Sigmoid colon (tissue), 7 donors: ENCODE measurements around the gene KLHL26. TPM values are rescaled to one million over a fixed set of nuclear protein-coding genes. Genes with fewer than 3 reads are reported as not detected.

ENCODE experiments used
- DNase-seq: peaks from one replicate; pipeline ENCODE4 v3.0.0-alpha.2; 2019
- H3K27ac ChIP-seq, 4 donors: fragments of 200-600 bp; sonication (generic); one replicate each; pipeline ENCODE4 v1.5.1; 2016 to 2019; ENCODE audit warnings: mild to moderate bottlenecking in 1 of 4
- H3K27me3 ChIP-seq, 3 donors: fragments of 200-600 bp; sonication (generic); one replicate each; pipeline ENCODE4 v1.5.1; 2019; ENCODE audit warnings: mild to moderate bottlenecking in 1 of 3
- H3K36me3 ChIP-seq, 4 donors: fragments of 200-600 bp; sonication (generic); one replicate each; pipeline ENCODE4 v1.5.1; 2016 to 2019
- H3K4me1 ChIP-seq, 4 donors: fragments of 200-600 bp; sonication (generic); one replicate each; pipeline ENCODE4 v1.5.1; 2017 to 2019
- H3K4me3 ChIP-seq, 4 donors: fragments of 200-600 bp; sonication (generic); one replicate each; pipeline ENCODE4 v1.5.1; 2017 to 2019; ENCODE audit warnings: mild to moderate bottlenecking in 2 of 4, moderate library complexity in 1 of 4
- H3K9me3 ChIP-seq, 4 donors: fragments of 200-600 bp in 3 of 4; sonication (generic) in 3 of 4; one replicate each; pipeline versions ENCODE4 v1.5.1 to v1.6.1; 2013 to 2019
- CTCF ChIP-seq, 4 experiments: fragments of 450-650 bp in 3 of 4; fragments of 200-600 bp in 1 of 4; IDR thresholded peaks; one replicate each; pipeline ENCODE4 v1.5.1; 2016 to 2019; ENCODE audit warnings: antibody characterized with exemption in 4 of 4, mild to moderate bottlenecking in 3 of 4, moderate library complexity in 2 of 4
- EP300 ChIP-seq, 4 donors: sonication (generic); formaldehyde crosslinking; IDR thresholded peaks; one replicate each; pipeline ENCODE4 v1.6.1; 2017; ENCODE audit warnings: antibody characterized with exemption in 4 of 4
- POLR2A ChIP-seq, 2 donors: fragments of 450-650 bp; IDR thresholded peaks; one replicate each; pipeline ENCODE4 v1.6.1; 2016; ENCODE audit warnings: antibody characterized with exemption in 2 of 2, mild to moderate bottlenecking in 2 of 2, moderate library complexity in 2 of 2
- POLR2AphosphoS5 ChIP-seq, 4 donors: sonication (generic); formaldehyde crosslinking; IDR thresholded peaks; one replicate each; pipeline ENCODE4 v1.6.1; 2017; ENCODE audit warnings: antibody characterized with exemption in 4 of 4
- WGBS, 2 donors: extraction: QIAGEN DNeasy Blood & Tissue Kit; methylation state at CpG; one replicate each; pipeline ENCODE4 v1.1.7; 2013; 5-methylcytosine and 5-hydroxymethylcytosine counted together
- intact Hi-C: fragments of 100-400 bp; cut with DNase I; formaldehyde crosslinking; loops from one replicate; pipeline ENCODE4 v1.15.1; 2023
- polyA plus RNA-seq, 3 donors: library from polyadenylated mRNA; stranded (reverse); fragments of 200-250 nt; gene quantifications; one replicate each; pipeline ENCODE4 v1.2.3, GENCODE V29; 2013
- total RNA-seq, 4 donors: library from RNA; depleted of rRNA; stranded (reverse); fragments of >200 nt; gene quantifications; one replicate each; pipeline ENCODE4 v1.1.0, GENCODE V29; 2016
- donor health status: healthy with polysubstance abuse.
- donor health status: Bipolar disorder and iron deficiency.
- donor health status: healthy.

The KLHL26 gene
- total and polyA plus RNA-seq, 7 donors, result 1.6 to 8.3 (median 4.8) TPM

GRCh38 chr19:18644196-18645034, 7.6 kb downstream of the KLHL26 start:
- Histone ChIP-seq H3K27ac (peak overlapping the region; percentile 47 to 64 (median 60)), H3K4me3 (peak overlapping the region in 1 of 4 donors; percentile 17), H3K4me1 (peaks cover 0 to 41% (median 30%) of the 10 kb centered on the region in 4 donors), H3K36me3 (no peaks in the 10 kb centered on the region), H3K27me3 (no peaks in the 10 kb centered on the region), H3K9me3 (no peaks in the 10 kb centered on the region)
- TF ChIP-seq POLR2A (IDR thresholded peaks at IDR 0.05) (no peak), POLR2AphosphoS5 (IDR thresholded peaks at IDR 0.05) (peak in 1 of 4 donors; percentile 20)
- WGBS, 2 donors, result 52 to 67% methylated on average over 15 of the region's 15 CpGs
- intact Hi-C loops, result no loop called here
- DNase-seq, result no peak

- DNase-seq, result no peak
- no peaks in the 10 kb centered on the region for H3K27me3 ChIP-seq
- H3K4me1 ChIP-seq, result peaks cover 0 to 43% (median 37%) of the 10 kb centered on the region in 4 donors
- H3K9me3 ChIP-seq, result no peaks in the 10 kb centered on the region
- H3K4me3 ChIP-seq, result peak overlapping the region in 1 of 4 donors; percentile 17
- H3K27ac ChIP-seq, result peak overlapping the region; percentile 47 to 64 (median 60)
- no peaks in the 10 kb centered on the region for H3K36me3 ChIP-seq
- WGBS, 2 donors, result 83 to 93% methylated on average over 13 of the region's 13 CpGs
- intact Hi-C loops, result no loop called here
- TF ChIP-seq EP300 (IDR thresholded peaks at IDR 0.05) (no peak), POLR2A (IDR thresholded peaks at IDR 0.05) (no peak), CTCF (IDR thresholded peaks at IDR 0.05) (no peak), POLR2AphosphoS5 (IDR thresholded peaks at IDR 0.05) (no peak)
These were observed 8.2 kb downstream of the KLHL26 start for GRCh38 chr19:18645035-18645511.

GRCh38 chr19:18646535-18647370, 9.9 kb downstream of the KLHL26 start:
- 94% methylated on average over 34 of the region's 34 CpGs for WGBS, 2 donors
- H3K4me3 ChIP-seq, result no peak overlapping the region
- H3K9me3 ChIP-seq, result no peaks in the 10 kb centered on the region
- intact Hi-C loops, result no loop called here
- H3K4me1 ChIP-seq, result peaks cover 0 to 59% (median 53%) of the 10 kb centered on the region in 4 donors
- no peak overlapping the region for H3K27ac ChIP-seq
- no peak for DNase-seq
- TF ChIP-seq POLR2A (IDR thresholded peaks at IDR 0.05) (no peak), CTCF (IDR thresholded peaks at IDR 0.05) (no peak), EP300 (IDR thresholded peaks at IDR 0.05) (no peak), POLR2AphosphoS5 (IDR thresholded peaks at IDR 0.05) (no peak)
- no peaks in the 10 kb centered on the region for H3K36me3 ChIP-seq
- no peaks in the 10 kb centered on the region for H3K27me3 ChIP-seq

GRCh38 chr19:18647371-18647767, 10.5 kb downstream of the KLHL26 start:
- Histone ChIP-seq H3K36me3 (no peaks in the 10 kb centered on the region), H3K4me1 (peaks cover 0 to 62% (median 58%) of the 10 kb centered on the region in 4 donors), H3K27me3 (no peaks in the 10 kb centered on the region), H3K27ac (no peak overlapping the region), H3K4me3 (no peak overlapping the region), H3K9me3 (no peaks in the 10 kb centered on the region)
- 88 to 94% methylated on average over 1 of the region's 1 CpG for WGBS, 2 donors
- intact Hi-C loops, result no loop called here
- no peak for DNase-seq
- TF ChIP-seq POLR2A (IDR thresholded peaks at IDR 0.05), result no peak
- no peak for TF ChIP-seq POLR2AphosphoS5 (IDR thresholded peaks at IDR 0.05)
- TF ChIP-seq CTCF (IDR thresholded peaks at IDR 0.05), result no peak
- no peak for TF ChIP-seq EP300 (IDR thresholded peaks at IDR 0.05)

GRCh38 chr19:18647807-18648206, 11.0 kb downstream of the KLHL26 start:
- no peaks in the 10 kb centered on the region for H3K27me3 ChIP-seq
- WGBS, 2 donors, result 95 to 97% methylated on average over 10 of the region's 10 CpGs
- TF ChIP-seq CTCF (IDR thresholded peaks at IDR 0.05) (no peak), EP300 (IDR thresholded peaks at IDR 0.05) (no peak), POLR2AphosphoS5 (IDR thresholded peaks at IDR 0.05) (no peak), POLR2A (IDR thresholded peaks at IDR 0.05) (no peak)
- H3K4me1 ChIP-seq, result peaks cover 0 to 62% (median 58%) of the 10 kb centered on the region in 4 donors
- intact Hi-C loops, result no loop called here
- no peaks in the 10 kb centered on the region for H3K9me3 ChIP-seq
- H3K27ac ChIP-seq, result peak overlapping the region in 2 of 4 donors; percentile 81 to 89
- no peaks in the 10 kb centered on the region for H3K36me3 ChIP-seq
- no peak overlapping the region for H3K4me3 ChIP-seq
- no peak for DNase-seq
